ENCODE results near the gene CXCL8.

GRCh38 chr4:73702796-73703287 lies 37.5 kb upstream of the CXCL8 start:
- TF ChIP-seq EP300 (IDR thresholded peaks at IDR 0.05; ENCODE audit: borderline replicate concordance in 1 of 2, low read depth in 2 of 2, low read length in 2 of 2) (no peak), ATF2 (IDR thresholded peaks at IDR 0.05; ENCODE audit: low read length) (no peak), EGR1 (IDR thresholded peaks at IDR 0.05; ENCODE audit: borderline replicate concordance, low read depth, low read length) (no peak), EZH2 (IDR thresholded peaks at IDR 0.05; ENCODE audit: low read depth, low read length, severe bottlenecking) (no peak), HDAC6 (IDR thresholded peaks at IDR 0.05; ENCODE audit: low read depth, low read length) (no peak), ATF3 (IDR thresholded peaks at IDR 0.05; ENCODE audit: insufficient read depth, low read depth, low read length) (no peak)
- TF ChIP-seq, protein P1, sequence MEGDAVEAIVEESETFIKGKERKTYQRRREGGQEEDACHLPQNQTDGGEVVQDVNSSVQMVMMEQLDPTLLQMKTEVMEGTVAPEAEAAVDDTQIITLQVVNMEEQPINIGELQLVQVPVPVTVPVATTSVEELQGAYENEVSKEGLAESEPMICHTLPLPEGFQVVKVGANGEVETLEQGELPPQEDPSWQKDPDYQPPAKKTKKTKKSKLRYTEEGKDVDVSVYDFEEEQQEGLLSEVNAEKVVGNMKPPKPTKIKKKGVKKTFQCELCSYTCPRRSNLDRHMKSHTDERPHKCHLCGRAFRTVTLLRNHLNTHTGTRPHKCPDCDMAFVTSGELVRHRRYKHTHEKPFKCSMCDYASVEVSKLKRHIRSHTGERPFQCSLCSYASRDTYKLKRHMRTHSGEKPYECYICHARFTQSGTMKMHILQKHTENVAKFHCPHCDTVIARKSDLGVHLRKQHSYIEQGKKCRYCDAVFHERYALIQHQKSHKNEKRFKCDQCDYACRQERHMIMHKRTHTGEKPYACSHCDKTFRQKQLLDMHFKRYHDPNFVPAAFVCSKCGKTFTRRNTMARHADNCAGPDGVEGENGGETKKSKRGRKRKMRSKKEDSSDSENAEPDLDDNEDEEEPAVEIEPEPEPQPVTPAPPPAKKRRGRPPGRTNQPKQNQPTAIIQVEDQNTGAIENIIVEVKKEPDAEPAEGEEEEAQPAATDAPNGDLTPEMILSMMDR (IDR thresholded peaks at IDR 0.05; ENCODE audit: control extremely low read depth in 1 of 3, insufficient read depth in 1 of 3, low read depth in 1 of 3, low read length in 3 of 3) = no peak

Data from H1 (cell line).